ENCODE data around the gene ATG14.
"Not testable (repeated sequence)": the region's sequence is repeated elsewhere in the genome, so short reads cannot be mapped to it uniquely, and the experiment has no call there.

Gene ATG14

GRCh38 chr14:55386037-55386808 lies 25.4 kb downstream of the ATG14 start:
- Mint-ChIP-seq H3K9me3 (no peaks in the 10 kb centered on the region), H3K4me3 (peak overlapping the region; percentile 49), H3K4me1 (ENCODE audit: low read depth) (peaks cover 64% of the 10 kb centered on the region), H3K27ac (peak overlapping the region; percentile 97), H3K27me3 (no peaks in the 10 kb centered on the region), H3K36me3 (ENCODE audit: low read depth) (peaks cover 85% of the 10 kb centered on the region)
- DNase-seq, result no peak

- Mint-ChIP-seq H3K4me1 (ENCODE audit: low read depth) (peaks cover 66% of the 10 kb centered on the region), H3K4me3 (no peak overlapping the region), H3K27ac (peak overlapping the region; percentile 97), H3K27me3 (no peaks in the 10 kb centered on the region), H3K9me3 (no peaks in the 10 kb centered on the region), H3K36me3 (ENCODE audit: low read depth) (peaks cover 85% of the 10 kb centered on the region)
- DNase-seq, result no peak
Measured at GRCh38 chr14:55384536-55384935, 27.1 kb downstream of the ATG14 start.

- Mint-ChIP-seq H3K27ac (peak overlapping the region; percentile 69), H3K9me3 (no peaks in the 10 kb centered on the region), H3K4me3 (no peak overlapping the region), H3K36me3 (ENCODE audit: low read depth) (peaks cover 81% of the 10 kb centered on the region), H3K27me3 (no peaks in the 10 kb centered on the region), H3K4me1 (ENCODE audit: low read depth) (peaks cover 57% of the 10 kb centered on the region)
- DNase-seq, result no peak
Measured at GRCh38 chr14:55383541-55384140, 28.0 kb downstream of the ATG14 start.

- Mint-ChIP-seq H3K27ac (peak overlapping the region; percentile 50), H3K36me3 (ENCODE audit: low read depth) (peaks cover 81% of the 10 kb centered on the region), H3K4me1 (ENCODE audit: low read depth) (peaks cover 51% of the 10 kb centered on the region)
- DNase-seq, H3K27me3 Mint-ChIP-seq, H3K4me3 Mint-ChIP-seq, H3K9me3 Mint-ChIP-seq: not testable (repeated sequence)
Measured at GRCh38 chr14:55383056-55383466, 28.6 kb downstream of the ATG14 start.

GRCh38 chr14:55382483-55382882 lies 29.1 kb downstream of the ATG14 start:
- Mint-ChIP-seq H3K27ac (no peak overlapping the region), H3K4me1 (ENCODE audit: low read depth) (peaks cover 45% of the 10 kb centered on the region), H3K9me3 (no peaks in the 10 kb centered on the region), H3K27me3 (no peaks in the 10 kb centered on the region), H3K4me3 (no peak overlapping the region), H3K36me3 (ENCODE audit: low read depth) (peaks cover 82% of the 10 kb centered on the region)
- DNase-seq, result no peak

GRCh38 chr14:55381561-55381960 lies 30.1 kb downstream of the ATG14 start:
- peaks cover 84% of the 10 kb centered on the region for H3K36me3 Mint-ChIP-seq (ENCODE audit: low read depth)
- H3K27ac Mint-ChIP-seq, result peak overlapping the region; percentile 31
- H3K4me3 Mint-ChIP-seq, result no peak overlapping the region
- peaks cover 40% of the 10 kb centered on the region for H3K4me1 Mint-ChIP-seq (ENCODE audit: low read depth)
- no peak for DNase-seq
- H3K27me3 Mint-ChIP-seq, result no peaks in the 10 kb centered on the region
- H3K9me3 Mint-ChIP-seq, result no peaks in the 10 kb centered on the region

- Mint-ChIP-seq H3K27ac (peak overlapping the region; percentile 63), H3K27me3 (no peaks in the 10 kb centered on the region), H3K4me3 (no peak overlapping the region), H3K4me1 (ENCODE audit: low read depth) (peaks cover 40% of the 10 kb centered on the region), H3K36me3 (ENCODE audit: low read depth) (peaks cover 84% of the 10 kb centered on the region), H3K9me3 (no peaks in the 10 kb centered on the region)
- DNase-seq, result no peak
Measured at GRCh38 chr14:55381040-55381439, 30.6 kb downstream of the ATG14 start.

GRCh38 chr14:55377236-55377635 lies 34.4 kb downstream of the ATG14 start:
- H3K27me3 Mint-ChIP-seq, result no peaks in the 10 kb centered on the region
- no peak for DNase-seq
- H3K27ac Mint-ChIP-seq, result no peak overlapping the region
- peaks cover 55% of the 10 kb centered on the region for H3K4me1 Mint-ChIP-seq (ENCODE audit: low read depth)
- H3K9me3 Mint-ChIP-seq, result no peaks in the 10 kb centered on the region
- H3K4me3 Mint-ChIP-seq, result no peak overlapping the region
- H3K36me3 Mint-ChIP-seq (ENCODE audit: low read depth), result peaks cover 68% of the 10 kb centered on the region

GRCh38 chr14:55374771-55375170 lies 36.9 kb downstream of the ATG14 start:
- H3K9me3 Mint-ChIP-seq, result no peaks in the 10 kb centered on the region
- H3K27ac Mint-ChIP-seq, result peak overlapping the region; percentile 97
- H3K27me3 Mint-ChIP-seq, result no peaks in the 10 kb centered on the region
- DNase-seq, result no peak
- peak overlapping the region; percentile 44 for H3K4me3 Mint-ChIP-seq
- H3K36me3 Mint-ChIP-seq (ENCODE audit: low read depth), result peaks cover 66% of the 10 kb centered on the region
- peaks cover 52% of the 10 kb centered on the region for H3K4me1 Mint-ChIP-seq (ENCODE audit: low read depth)

- H3K9me3 Mint-ChIP-seq, result no peaks in the 10 kb centered on the region
- H3K27ac Mint-ChIP-seq, result peak overlapping the region; percentile 97
- peaks cover 72% of the 10 kb centered on the region for H3K36me3 Mint-ChIP-seq (ENCODE audit: low read depth)
- no peaks in the 10 kb centered on the region for H3K27me3 Mint-ChIP-seq
- peak overlapping the region; percentile 44 for H3K4me3 Mint-ChIP-seq
- H3K4me1 Mint-ChIP-seq (ENCODE audit: low read depth), result peaks cover 52% of the 10 kb centered on the region
- no peak for DNase-seq
Measured at GRCh38 chr14:55373784-55374705, 37.6 kb downstream of the ATG14 start.

- H3K27ac Mint-ChIP-seq, result peak overlapping the region; percentile 97
- no peaks in the 10 kb centered on the region for H3K9me3 Mint-ChIP-seq
- H3K4me3 Mint-ChIP-seq, result no peak overlapping the region
- H3K36me3 Mint-ChIP-seq (ENCODE audit: low read depth), result peaks cover 72% of the 10 kb centered on the region
- H3K4me1 Mint-ChIP-seq (ENCODE audit: low read depth), result peaks cover 52% of the 10 kb centered on the region
- H3K27me3 Mint-ChIP-seq, result no peaks in the 10 kb centered on the region
- DNase-seq, result no peak
Measured at GRCh38 chr14:55372825-55373224, 38.8 kb downstream of the ATG14 start.

- Mint-ChIP-seq H3K4me3 (no peak overlapping the region), H3K9me3 (no peaks in the 10 kb centered on the region), H3K27me3 (no peaks in the 10 kb centered on the region), H3K36me3 (ENCODE audit: low read depth) (peaks cover 72% of the 10 kb centered on the region), H3K4me1 (ENCODE audit: low read depth) (peaks cover 52% of the 10 kb centered on the region), H3K27ac (peak overlapping the region; percentile 97)
- no peak for DNase-seq
Measured at GRCh38 chr14:55372423-55372822, 39.2 kb downstream of the ATG14 start.

GRCh38 chr14:55370883-55371455 lies 40.7 kb downstream of the ATG14 start:
- H3K4me1 Mint-ChIP-seq (ENCODE audit: low read depth), result peaks cover 42% of the 10 kb centered on the region
- peaks cover 71% of the 10 kb centered on the region for H3K36me3 Mint-ChIP-seq (ENCODE audit: low read depth)
- H3K9me3 Mint-ChIP-seq, result no peaks in the 10 kb centered on the region
- H3K4me3 Mint-ChIP-seq, result no peak overlapping the region
- H3K27ac Mint-ChIP-seq, result peak overlapping the region; percentile 38
- no peaks in the 10 kb centered on the region for H3K27me3 Mint-ChIP-seq
- DNase-seq, result no peak

- Mint-ChIP-seq H3K4me3 (no peak overlapping the region), H3K4me1 (ENCODE audit: low read depth) (peaks cover 15% of the 10 kb centered on the region), H3K36me3 (ENCODE audit: low read depth) (peaks cover 80% of the 10 kb centered on the region), H3K27ac (no peak overlapping the region), H3K27me3 (no peaks in the 10 kb centered on the region), H3K9me3 (no peaks in the 10 kb centered on the region)
- no peak for DNase-seq
Measured at GRCh38 chr14:55366271-55366670, 45.4 kb downstream of the ATG14 start.

Data from activated T-cell treated with anti-CD3 and anti-CD28 coated beads, Interleukin-2, amount 50 U/mL, for 24 hours (primary cell).